Trophoblast cell (in vitro differentiated cells and primary cell): ENCODE measurements around the gene GAB2.

Source experiments
- DNase-seq, 2 donors: peaks; one replicate each; pipeline ENCODE4 v3.0.0-alpha.2; 2016
- H2AFZ ChIP-seq: 2 replicates; pipeline ENCODE4 v1.6.1; 2013; ENCODE audit warnings: low read length, moderate library complexity, mild to moderate bottlenecking; ENCODE audit not compliant: insufficient read depth, poor library complexity
- H2AK5ac ChIP-seq: 2 replicates; pipeline ENCODE4 v1.6.1; 2013; ENCODE audit warnings: mild to moderate bottlenecking, low read length
- H2BK120ac ChIP-seq: 2 replicates; pipeline ENCODE4 v1.6.1; 2013; ENCODE audit warnings: low read length, mild to moderate bottlenecking, moderate library complexity; ENCODE audit not compliant: insufficient read depth, poor library complexity
- H2BK12ac ChIP-seq: 2 replicates; pipeline ENCODE4 v1.6.1; 2013; ENCODE audit warnings: mild to moderate bottlenecking, low read length, moderate library complexity
- H2BK5ac ChIP-seq: 2 replicates; pipeline ENCODE4 v1.6.1; 2013; ENCODE audit warnings: low read length, low read depth, moderate library complexity, mild to moderate bottlenecking; ENCODE audit not compliant: poor library complexity
- H3K14ac ChIP-seq: 2 replicates; pipeline ENCODE4 v1.6.1; 2013; ENCODE audit warnings: mild to moderate bottlenecking, low read length
- H3K18ac ChIP-seq: 2 replicates; pipeline ENCODE4 v1.6.1; 2013; ENCODE audit warnings: mild to moderate bottlenecking, low read length
- H3K23ac ChIP-seq: 2 replicates; pipeline ENCODE4 v1.6.1; 2013; ENCODE audit warnings: low read length
- H3K27ac ChIP-seq: 2 replicates; pipeline ENCODE4 v1.5.1; 2013; ENCODE audit warnings: low read depth, mild to moderate bottlenecking, inconsistent platforms, low read length, moderate library complexity
- H3K27me3 ChIP-seq: 2 replicates; pipeline ENCODE4 v1.6.1; 2013; ENCODE audit warnings: inconsistent platforms, mild to moderate bottlenecking, low read length, moderate library complexity; ENCODE audit not compliant: insufficient read depth
- H3K36me3 ChIP-seq, 2 experiments: 1 replicate in 1 of 2; 2 replicates in 1 of 2; pipeline ENCODE4 v1.6.1; 2013; ENCODE audit warnings: low read length in 2 of 2, mild to moderate bottlenecking in 2 of 2, moderate library complexity in 1 of 2; ENCODE audit not compliant: insufficient read depth in 2 of 2, control insufficient read depth in 1 of 2
- H3K4ac ChIP-seq: 2 replicates; pipeline ENCODE4 v1.6.1; 2013; ENCODE audit warnings: low read depth, mild to moderate bottlenecking, low read length, moderate library complexity
- H3K4me1 ChIP-seq, 2 experiments: 1 replicate in 1 of 2; 2 replicates in 1 of 2; pipeline ENCODE4 v1.6.1; 2013; ENCODE audit warnings: low read length in 2 of 2, mild to moderate bottlenecking in 2 of 2, moderate library complexity in 1 of 2; ENCODE audit not compliant: insufficient read depth in 2 of 2, control insufficient read depth in 1 of 2
- H3K4me2 ChIP-seq: 2 replicates; pipeline ENCODE4 v1.6.1; 2013; ENCODE audit warnings: inconsistent platforms, mild to moderate bottlenecking, low read length, moderate library complexity
- H3K4me3 ChIP-seq: 2 replicates; pipeline ENCODE4 v1.5.1; 2013; ENCODE audit warnings: mild to moderate bottlenecking, low read depth, low read length, inconsistent platforms
- H3K79me1 ChIP-seq: one replicate; pipeline ENCODE4 v1.6.1; 2013; ENCODE audit warnings: low read length
- H3K79me2 ChIP-seq: 2 replicates; pipeline ENCODE4 v1.6.1; 2013; ENCODE audit warnings: low read length, mild to moderate bottlenecking; ENCODE audit not compliant: control insufficient read depth, insufficient read depth, poor library complexity
- H3K9ac ChIP-seq: 2 replicates; pipeline ENCODE4 v1.6.1; 2013; ENCODE audit warnings: mild to moderate bottlenecking, low read length
- H3K9me3 ChIP-seq: 2 replicates; pipeline ENCODE4 v1.6.1; 2013; ENCODE audit warnings: low read depth, mild to moderate bottlenecking, control low read depth, inconsistent platforms, low read length; ENCODE audit not compliant: insufficient read depth
- H4K12ac ChIP-seq: 2 replicates; pipeline ENCODE4 v1.6.1; 2013; ENCODE audit warnings: low read depth, mild to moderate bottlenecking, low read length, moderate library complexity
- H4K8ac ChIP-seq: 2 replicates; pipeline ENCODE4 v1.6.1; 2013; ENCODE audit warnings: low read depth, mild to moderate bottlenecking, low read length, moderate library complexity
- H4K91ac ChIP-seq: one replicate; pipeline ENCODE4 v1.6.1; 2013; ENCODE audit warnings: low read depth, mild to moderate bottlenecking, low read length, moderate library complexity
- WGBS: extraction: QIAGEN DNeasy Blood & Tissue Kit; methylation state at CpG from one replicate; pipeline ENCODE4 v1.1.7; 2013; ENCODE audit warnings: missing lambda C conversion rate; ENCODE audit not compliant: insufficient read length, insufficient coverage; ENCODE audit errors: extremely low coverage; 5-methylcytosine and 5-hydroxymethylcytosine counted together

Gene GAB2

DNA sequence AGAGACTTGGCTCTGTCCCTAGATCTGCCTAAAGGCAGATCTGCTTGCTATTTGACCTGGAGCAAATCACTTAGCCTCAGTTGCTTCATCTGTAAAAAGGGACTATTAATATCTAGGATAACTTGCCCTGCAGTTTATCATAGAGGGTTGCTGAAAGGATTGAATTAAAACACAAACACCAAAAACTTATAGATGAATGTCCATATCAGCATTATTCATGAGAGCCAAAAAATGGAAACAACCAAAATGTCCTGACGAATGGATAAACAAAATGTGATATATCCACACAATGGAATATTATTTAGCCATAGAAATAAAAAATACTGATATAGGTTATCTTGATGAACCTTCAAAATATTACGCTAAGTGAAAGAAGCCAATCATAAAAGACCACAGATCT is 161.7 kb downstream of the GAB2 start:
- no peak for DNase-seq
- H3K79me1 ChIP-seq: no peaks in the 10 kb centered on the region
- H3K18ac ChIP-seq: no peak overlapping the region
- no CpG with 5 or more reads among the region's 2 CpGs for WGBS
- H2BK12ac ChIP-seq: no peak overlapping the region
- H3K27ac ChIP-seq: no peak overlapping the region
- H3K9ac ChIP-seq: no peak overlapping the region
- H2AFZ ChIP-seq: no peak overlapping the region
- H4K91ac ChIP-seq: no peak overlapping the region
- no peak overlapping the region for H2AK5ac ChIP-seq
- H3K79me2 ChIP-seq: no peaks in the 10 kb centered on the region
- no peak overlapping the region for H3K4ac ChIP-seq
- H2BK120ac ChIP-seq: no peak overlapping the region
- no peak overlapping the region for H2BK5ac ChIP-seq
- H3K36me3 ChIP-seq: peaks cover 4 to 6% of the 10 kb centered on the region in 2 experiments
- no peaks in the 10 kb centered on the region for H3K27me3 ChIP-seq
- no peak overlapping the region for H3K4me2 ChIP-seq
- no peak overlapping the region for H4K12ac ChIP-seq
- H3K4me1 ChIP-seq: no peaks in the 10 kb centered on the region
- no peak overlapping the region for H3K23ac ChIP-seq
- H4K8ac ChIP-seq: no peak overlapping the region
- H3K9me3 ChIP-seq: no peaks in the 10 kb centered on the region
- H3K14ac ChIP-seq: no peak overlapping the region
- no peak overlapping the region for H3K4me3 ChIP-seq

DNA sequence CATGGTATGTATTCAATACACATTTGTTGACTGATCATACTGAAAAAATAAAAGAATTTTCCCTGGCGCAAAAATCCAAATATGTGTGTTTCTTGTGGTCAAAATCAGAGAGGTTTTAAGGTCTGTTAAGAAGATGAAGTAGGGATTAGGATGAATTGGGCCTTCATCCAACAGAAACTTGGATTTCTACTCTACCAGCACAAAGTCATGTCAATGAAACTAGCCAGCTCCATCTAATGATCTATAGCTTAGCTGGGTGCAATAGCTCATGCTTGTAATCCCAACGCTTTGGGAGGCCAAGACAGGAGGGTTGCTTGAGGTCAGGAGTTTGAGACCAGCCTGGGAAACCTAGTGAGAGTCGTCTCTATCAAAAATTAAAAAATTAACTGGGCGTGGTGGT is 163.4 kb downstream of the GAB2 start:
- no peaks in the 10 kb centered on the region for H3K9me3 ChIP-seq
- no peak overlapping the region for H3K23ac ChIP-seq
- H2AK5ac ChIP-seq: no peak overlapping the region
- no peak overlapping the region for H4K91ac ChIP-seq
- H3K9ac ChIP-seq: no peak overlapping the region
- H3K79me2 ChIP-seq: no peaks in the 10 kb centered on the region
- H4K12ac ChIP-seq: no peak overlapping the region
- H3K4me3 ChIP-seq: no peak overlapping the region
- H3K4ac ChIP-seq: no peak overlapping the region
- no peak for DNase-seq
- H2BK5ac ChIP-seq: no peak overlapping the region
- H3K4me2 ChIP-seq: no peak overlapping the region
- H2BK120ac ChIP-seq: no peak overlapping the region
- WGBS: no CpG with 5 or more reads among the region's 4 CpGs
- H3K36me3 ChIP-seq: peaks cover 7 to 14% of the 10 kb centered on the region in 2 experiments
- no peak overlapping the region for H2BK12ac ChIP-seq
- H3K14ac ChIP-seq: no peak overlapping the region
- peaks cover 0 to 3% of the 10 kb centered on the region in 2 experiments for H3K4me1 ChIP-seq
- H2AFZ ChIP-seq: no peak overlapping the region
- no peaks in the 10 kb centered on the region for H3K79me1 ChIP-seq
- H3K18ac ChIP-seq: no peak overlapping the region
- H4K8ac ChIP-seq: no peak overlapping the region
- H3K27ac ChIP-seq: no peak overlapping the region
- H3K27me3 ChIP-seq: no peaks in the 10 kb centered on the region

GRCh38 chr11:78253797-78254196 is 163.8 kb downstream of the GAB2 start:
- H3K14ac ChIP-seq: no peak overlapping the region
- no peak overlapping the region for H2BK12ac ChIP-seq
- no peak overlapping the region for H2AK5ac ChIP-seq
- H4K91ac ChIP-seq: no peak overlapping the region
- WGBS: no CpG with 5 or more reads among the region's 4 CpGs
- no peak overlapping the region for H3K9ac ChIP-seq
- H3K27ac ChIP-seq: no peak overlapping the region
- DNase-seq: no peak
- no peak overlapping the region for H3K23ac ChIP-seq
- no peaks in the 10 kb centered on the region for H3K9me3 ChIP-seq
- no peak overlapping the region for H4K8ac ChIP-seq
- no peak overlapping the region for H3K4ac ChIP-seq
- peaks cover 7 to 14% of the 10 kb centered on the region in 2 experiments for H3K36me3 ChIP-seq
- no peak overlapping the region for H4K12ac ChIP-seq
- H3K4me3 ChIP-seq: no peak overlapping the region
- no peak overlapping the region for H3K18ac ChIP-seq
- no peaks in the 10 kb centered on the region for H3K79me2 ChIP-seq
- no peak overlapping the region for H2BK120ac ChIP-seq
- no peak overlapping the region for H2AFZ ChIP-seq
- H3K4me1 ChIP-seq: peaks cover 0 to 3% of the 10 kb centered on the region in 2 experiments
- H3K4me2 ChIP-seq: no peak overlapping the region
- no peaks in the 10 kb centered on the region for H3K79me1 ChIP-seq
- no peak overlapping the region for H2BK5ac ChIP-seq
- no peaks in the 10 kb centered on the region for H3K27me3 ChIP-seq

DNA sequence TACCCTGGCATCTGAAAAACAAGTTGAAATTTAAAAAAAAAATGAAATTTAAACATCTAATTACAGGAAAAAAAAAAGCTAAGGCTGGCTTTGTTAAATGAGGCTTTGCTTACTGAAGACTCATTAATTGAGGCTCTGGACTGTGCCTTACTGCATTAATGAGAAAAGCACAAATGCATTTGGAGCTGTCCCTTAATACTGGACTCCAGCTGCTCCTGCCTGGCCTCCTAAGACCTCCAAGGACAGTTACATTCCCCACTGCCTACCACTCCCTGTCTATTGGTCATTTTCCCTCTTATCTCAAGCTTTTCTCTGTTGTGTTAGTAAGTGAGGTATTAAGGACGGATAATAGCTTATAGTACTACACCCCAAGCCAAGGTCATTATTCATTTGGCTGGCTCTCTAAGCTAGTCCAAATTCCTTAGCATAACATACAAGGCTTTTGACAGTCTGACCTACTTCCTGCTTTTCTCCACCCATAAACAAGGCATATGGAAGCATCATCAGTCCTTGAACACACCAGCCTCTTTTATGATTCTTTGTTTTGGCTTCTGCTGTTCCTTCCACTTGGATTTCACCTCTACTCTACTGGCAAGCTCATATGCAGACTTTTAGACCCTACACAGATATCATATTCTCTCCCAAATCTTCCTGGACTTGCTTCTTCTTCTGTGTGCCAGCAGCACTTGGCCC is 166.4 kb downstream of the GAB2 start:
- H3K36me3 ChIP-seq: peaks cover 7 to 20% of the 10 kb centered on the region in 2 experiments
- H2BK120ac ChIP-seq: no peak overlapping the region
- H3K79me2 ChIP-seq: no peaks in the 10 kb centered on the region
- H3K27me3 ChIP-seq: no peaks in the 10 kb centered on the region
- no peak overlapping the region for H3K4me2 ChIP-seq
- H3K14ac ChIP-seq: no peak overlapping the region
- H3K27ac ChIP-seq: no peak overlapping the region
- H2BK5ac ChIP-seq: no peak overlapping the region
- H3K4me3 ChIP-seq: no peak overlapping the region
- no peak for DNase-seq
- H4K8ac ChIP-seq: no peak overlapping the region
- no peak overlapping the region for H3K9ac ChIP-seq
- H2AFZ ChIP-seq: no peak overlapping the region
- no peaks in the 10 kb centered on the region for H3K79me1 ChIP-seq
- no peak overlapping the region for H4K12ac ChIP-seq
- no peak overlapping the region for H2BK12ac ChIP-seq
- no peak overlapping the region for H4K91ac ChIP-seq
- H2AK5ac ChIP-seq: no peak overlapping the region
- no peak overlapping the region for H3K4ac ChIP-seq
- no peak overlapping the region for H3K23ac ChIP-seq
- peaks cover 0 to 3% of the 10 kb centered on the region in 2 experiments for H3K4me1 ChIP-seq
- no CpG with 5 or more reads among the region's 1 CpG for WGBS
- H3K18ac ChIP-seq: no peak overlapping the region
- no peaks in the 10 kb centered on the region for H3K9me3 ChIP-seq
